HepG2 (cell line): ENCODE measurements around the gene GPD1. TPM values are rescaled to one million over a fixed set of nuclear protein-coding genes. Genes with fewer than 3 reads are reported as not detected.

Experiments
- ARNTL ChIP-seq: sonication (generic); formaldehyde crosslinking; IDR thresholded peaks from 2 replicates; pipeline ENCODE4 v1.4.0; 2020; ENCODE audit warnings: mild to moderate bottlenecking, missing genetic modification reagents
- ELF3 ChIP-seq: IDR thresholded peaks from 2 replicates; pipeline ENCODE4 v1.6.1; 2016; ENCODE audit warnings: missing genetic modification reagents, missing compliant biosample characterization
- HDAC6 ChIP-seq: fragments of 200-600 bp; sonication (generic); IDR thresholded peaks from 2 replicates; pipeline ENCODE4 v1.7.0; 2017; ENCODE audit warnings: mild to moderate bottlenecking, antibody characterized with exemption, low read length, low read depth
- HNF4G ChIP-seq, 2 experiments: sonication (generic) in 1 of 2; formaldehyde crosslinking in 1 of 2; IDR thresholded peaks; 2 replicates each; pipeline versions ENCODE4 v1.4.0 to v1.6.1; 2011 to 2020; ENCODE audit warnings: borderline replicate concordance in 2 of 2, low read depth in 2 of 2, mild to moderate bottlenecking in 2 of 2, low read length in 1 of 2, missing genetic modification reagents in 1 of 2, moderate library complexity in 1 of 2
- PRMT3 ChIP-seq: sonication (generic); formaldehyde crosslinking; IDR thresholded peaks from 2 replicates; pipeline ENCODE4 v1.8.1; 2022; ENCODE audit warnings: low read depth, mild to moderate bottlenecking, moderate library complexity, missing genetic modification reagents, borderline replicate concordance
- TARDBP ChIP-seq: sonication (generic); formaldehyde crosslinking; IDR thresholded peaks from 2 replicates; pipeline ENCODE4 v1.8.0; 2022; ENCODE audit warnings: mild to moderate bottlenecking, missing genetic modification reagents
- ZNF460 ChIP-seq: sonication (generic); formaldehyde crosslinking; IDR thresholded peaks from 2 replicates; pipeline ENCODE4 v1.5.1; 2020; ENCODE audit warnings: missing genetic modification reagents, mild to moderate bottlenecking, borderline replicate concordance
- ZNF558 ChIP-seq: sonication (generic); formaldehyde crosslinking; IDR thresholded peaks from 2 replicates; pipeline ENCODE4 v1.9.0; 2022; ENCODE audit warnings: mild to moderate bottlenecking, missing genetic modification reagents, borderline replicate concordance
- ZNF672 ChIP-seq: sonication (generic); formaldehyde crosslinking; IDR thresholded peaks from 2 replicates; pipeline ENCODE4 v1.8.1; 2022; ENCODE audit warnings: missing genetic modification reagents
- ZNF772 ChIP-seq: sonication (generic); formaldehyde crosslinking; IDR thresholded peaks from 2 replicates; pipeline ENCODE4 v1.5.0; 2020; ENCODE audit warnings: mild to moderate bottlenecking, missing genetic modification reagents
- ZSCAN9 ChIP-seq: IDR thresholded peaks from 2 replicates; pipeline ENCODE4 v1.6.1; 2016; ENCODE audit warnings: borderline replicate concordance
- polyA plus RNA-seq, 8 experiments: library from polyadenylated mRNA; depleted of rRNA in 3 of 8; stranded (reverse) in 7 of 8; unstranded in 1 of 8; fragments of >200 nt; fragmentation: Illumina TruSeq in 4 of 8; extraction: Trizol in 4 of 8; gene quantifications; 2 replicates each; pipeline versions ENCODE4 v1.2.1 to v1.2.3, GENCODE V29; 2011 to 2016; ENCODE audit warnings: low read depth in 4 of 8, missing spikeins in 1 of 8, mixed read lengths in 1 of 8; ENCODE audit not compliant: insufficient read depth in 1 of 8
- total RNA-seq, 5 experiments: library from RNA; depleted of rRNA; stranded (reverse); fragments of >200 nt; fragmentation: Illumina TruSeq; extraction: Trizol; gene quantifications; 2 replicates each; pipeline ENCODE4 v1.2.3, GENCODE V29; 2016; ENCODE audit warnings: low read depth in 1 of 5
- TF ChIP-seq, protein P1 (sequence below): sonication (generic); formaldehyde crosslinking; IDR thresholded peaks from 2 replicates; pipeline ENCODE4 v1.4.0; 2020; ENCODE audit warnings: missing genetic modification reagents
- TF ChIP-seq, protein P2 (sequence below): sonication (generic); formaldehyde crosslinking; IDR thresholded peaks from 2 replicates; pipeline ENCODE4 v1.4.0; 2020; ENCODE audit warnings: missing genetic modification reagents, mild to moderate bottlenecking, borderline replicate concordance
- TF ChIP-seq, protein P3 (sequence below): IDR thresholded peaks from 2 replicates; pipeline ENCODE4 v1.6.1; 2016; ENCODE audit warnings: low read depth, missing genetic modification reagents, missing compliant biosample characterization
- TF ChIP-seq, protein P4 (sequence below): sonication (generic); formaldehyde crosslinking; IDR thresholded peaks from 2 replicates; pipeline ENCODE4 v1.4.0; 2020; ENCODE audit warnings: missing genetic modification reagents; ENCODE audit errors: not compliant biosample characterization
- TF ChIP-seq, protein P5 (sequence below): sonication (generic); formaldehyde crosslinking; IDR thresholded peaks from 2 replicates; pipeline ENCODE4 v1.4.0; 2020; ENCODE audit warnings: missing genetic modification reagents

Gene GPD1
- total and polyA plus RNA-seq, 2 of the 13 experiments (the other 11 are each of a cell fraction or from before 2014, with no cell fraction given), result 3.7 to 30.6 TPM

DNA sequence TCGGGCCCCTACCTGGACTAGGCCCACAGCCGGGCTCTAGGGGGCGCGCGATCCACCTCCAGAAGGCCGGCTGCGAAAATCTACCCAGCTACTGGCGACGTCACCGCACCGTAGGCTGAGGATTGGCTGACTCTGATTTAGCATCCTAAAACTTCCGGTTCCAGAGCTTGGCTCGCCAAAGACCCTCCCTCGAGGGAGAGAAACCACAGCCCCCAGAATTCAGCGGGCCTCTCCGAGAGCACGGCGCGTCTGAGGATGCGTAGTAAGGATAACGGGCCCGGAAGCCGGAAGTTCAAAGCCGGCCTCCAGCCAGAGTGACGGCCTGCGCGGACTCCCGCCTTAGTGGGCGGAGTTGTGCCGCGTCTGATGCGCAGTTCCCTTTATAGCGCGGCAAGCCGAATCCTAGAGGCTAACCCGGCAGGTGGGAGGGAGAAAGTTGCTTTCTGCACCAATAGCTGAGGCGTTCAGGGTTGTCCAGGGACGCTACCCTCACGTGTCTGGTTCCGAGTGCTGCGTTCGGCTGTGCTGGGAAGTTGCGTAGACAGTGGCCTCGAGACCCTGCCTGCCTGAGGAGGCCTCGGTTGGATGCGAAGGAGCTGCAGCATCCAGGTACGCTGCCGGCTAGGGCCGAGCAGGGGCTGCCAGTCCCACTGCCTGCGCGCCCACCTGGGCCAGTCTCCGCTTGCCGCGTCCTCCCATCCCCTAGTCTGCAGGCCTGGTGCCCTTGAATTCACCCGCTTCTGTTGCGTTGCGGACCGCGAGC is 8.1 kb downstream of the GPD1 start, which contains the start of gene COX14 (continued):
- TF ChIP-seq HDAC6 (no peak), ZNF772 (CRISPR knock-in tag) (peak; percentile 81), ZNF672 (CRISPR knock-in tag) (no peak), ZNF558 (no peak), PRMT3 (CRISPR knock-in tag) (no peak), ELF3 (CRISPR knock-in tag) (0 out of 2 replicates have a peak, but pooled peaks have one; percentile 49), TARDBP (peak; percentile 90), ZNF460 (CRISPR knock-in tag) (no peak), HNF4G (IDR thresholded peaks at IDR 0.05; ENCODE audit: borderline replicate concordance, low read depth, low read length) (no peak), HNF4G (CRISPR knock-in tag; IDR thresholded peaks at IDR 0.05; ENCODE audit: borderline replicate concordance, low read depth) (peak; percentile 55; the same call in 1 of the 2 replicates), ZSCAN9 (CRISPR knock-in tag) (peak; percentile 26; the same call in 1 of the 2 replicates), ARNTL (CRISPR knock-in tag) (peak; percentile 96)
- TF ChIP-seq, protein P1, sequence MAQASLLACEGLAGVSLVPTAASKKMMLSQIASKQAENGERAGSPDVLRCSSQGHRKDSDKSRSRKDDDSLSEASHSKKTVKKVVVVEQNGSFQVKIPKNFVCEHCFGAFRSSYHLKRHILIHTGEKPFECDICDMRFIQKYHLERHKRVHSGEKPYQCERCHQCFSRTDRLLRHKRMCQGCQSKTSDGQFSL, result no peak
- TF ChIP-seq, protein P2, sequence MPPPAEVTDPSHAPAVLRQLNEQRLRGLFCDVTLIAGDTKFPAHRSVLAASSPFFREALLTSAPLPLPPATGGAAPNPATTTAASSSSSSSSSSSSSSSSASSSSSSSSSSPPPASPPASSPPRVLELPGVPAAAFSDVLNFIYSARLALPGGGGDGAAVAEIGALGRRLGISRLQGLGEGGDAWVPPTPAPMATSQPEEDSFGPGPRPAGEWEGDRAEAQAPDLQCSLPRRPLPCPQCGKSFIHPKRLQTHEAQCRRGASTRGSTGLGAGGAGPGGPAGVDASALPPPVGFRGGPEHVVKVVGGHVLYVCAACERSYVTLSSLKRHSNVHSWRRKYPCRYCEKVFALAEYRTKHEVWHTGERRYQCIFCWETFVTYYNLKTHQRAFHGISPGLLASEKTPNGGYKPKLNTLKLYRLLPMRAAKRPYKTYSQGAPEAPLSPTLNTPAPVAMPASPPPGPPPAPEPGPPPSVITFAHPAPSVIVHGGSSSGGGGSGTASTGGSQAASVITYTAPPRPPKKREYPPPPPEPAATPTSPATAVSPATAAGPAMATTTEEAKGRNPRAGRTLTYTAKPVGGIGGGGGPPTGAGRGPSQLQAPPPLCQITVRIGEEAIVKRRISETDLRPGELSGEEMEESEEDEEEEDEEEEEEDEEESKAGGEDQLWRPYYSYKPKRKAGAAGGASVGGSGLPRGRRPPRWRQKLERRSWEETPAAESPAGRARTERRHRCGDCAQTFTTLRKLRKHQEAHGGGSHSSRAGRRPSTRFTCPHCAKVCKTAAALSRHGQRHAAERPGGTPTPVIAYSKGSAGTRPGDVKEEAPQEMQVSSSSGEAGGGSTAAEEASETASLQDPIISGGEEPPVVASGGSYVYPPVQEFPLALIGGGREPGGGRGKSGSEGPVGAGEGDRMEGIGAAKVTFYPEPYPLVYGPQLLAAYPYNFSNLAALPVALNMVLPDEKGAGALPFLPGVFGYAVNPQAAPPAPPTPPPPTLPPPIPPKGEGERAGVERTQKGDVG (CRISPR knock-in tag), result peak; percentile 80; the same call in 1 of the 2 replicates
- TF ChIP-seq, protein P3, sequence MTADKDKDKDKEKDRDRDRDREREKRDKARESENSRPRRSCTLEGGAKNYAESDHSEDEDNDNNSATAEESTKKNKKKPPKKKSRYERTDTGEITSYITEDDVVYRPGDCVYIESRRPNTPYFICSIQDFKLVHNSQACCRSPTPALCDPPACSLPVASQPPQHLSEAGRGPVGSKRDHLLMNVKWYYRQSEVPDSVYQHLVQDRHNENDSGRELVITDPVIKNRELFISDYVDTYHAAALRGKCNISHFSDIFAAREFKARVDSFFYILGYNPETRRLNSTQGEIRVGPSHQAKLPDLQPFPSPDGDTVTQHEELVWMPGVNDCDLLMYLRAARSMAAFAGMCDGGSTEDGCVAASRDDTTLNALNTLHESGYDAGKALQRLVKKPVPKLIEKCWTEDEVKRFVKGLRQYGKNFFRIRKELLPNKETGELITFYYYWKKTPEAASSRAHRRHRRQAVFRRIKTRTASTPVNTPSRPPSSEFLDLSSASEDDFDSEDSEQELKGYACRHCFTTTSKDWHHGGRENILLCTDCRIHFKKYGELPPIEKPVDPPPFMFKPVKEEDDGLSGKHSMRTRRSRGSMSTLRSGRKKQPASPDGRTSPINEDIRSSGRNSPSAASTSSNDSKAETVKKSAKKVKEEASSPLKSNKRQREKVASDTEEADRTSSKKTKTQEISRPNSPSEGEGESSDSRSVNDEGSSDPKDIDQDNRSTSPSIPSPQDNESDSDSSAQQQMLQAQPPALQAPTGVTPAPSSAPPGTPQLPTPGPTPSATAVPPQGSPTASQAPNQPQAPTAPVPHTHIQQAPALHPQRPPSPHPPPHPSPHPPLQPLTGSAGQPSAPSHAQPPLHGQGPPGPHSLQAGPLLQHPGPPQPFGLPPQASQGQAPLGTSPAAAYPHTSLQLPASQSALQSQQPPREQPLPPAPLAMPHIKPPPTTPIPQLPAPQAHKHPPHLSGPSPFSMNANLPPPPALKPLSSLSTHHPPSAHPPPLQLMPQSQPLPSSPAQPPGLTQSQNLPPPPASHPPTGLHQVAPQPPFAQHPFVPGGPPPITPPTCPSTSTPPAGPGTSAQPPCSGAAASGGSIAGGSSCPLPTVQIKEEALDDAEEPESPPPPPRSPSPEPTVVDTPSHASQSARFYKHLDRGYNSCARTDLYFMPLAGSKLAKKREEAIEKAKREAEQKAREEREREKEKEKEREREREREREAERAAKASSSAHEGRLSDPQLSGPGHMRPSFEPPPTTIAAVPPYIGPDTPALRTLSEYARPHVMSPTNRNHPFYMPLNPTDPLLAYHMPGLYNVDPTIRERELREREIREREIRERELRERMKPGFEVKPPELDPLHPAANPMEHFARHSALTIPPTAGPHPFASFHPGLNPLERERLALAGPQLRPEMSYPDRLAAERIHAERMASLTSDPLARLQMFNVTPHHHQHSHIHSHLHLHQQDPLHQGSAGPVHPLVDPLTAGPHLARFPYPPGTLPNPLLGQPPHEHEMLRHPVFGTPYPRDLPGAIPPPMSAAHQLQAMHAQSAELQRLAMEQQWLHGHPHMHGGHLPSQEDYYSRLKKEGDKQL (CRISPR knock-in tag), result no peak
- TF ChIP-seq, protein P4, sequence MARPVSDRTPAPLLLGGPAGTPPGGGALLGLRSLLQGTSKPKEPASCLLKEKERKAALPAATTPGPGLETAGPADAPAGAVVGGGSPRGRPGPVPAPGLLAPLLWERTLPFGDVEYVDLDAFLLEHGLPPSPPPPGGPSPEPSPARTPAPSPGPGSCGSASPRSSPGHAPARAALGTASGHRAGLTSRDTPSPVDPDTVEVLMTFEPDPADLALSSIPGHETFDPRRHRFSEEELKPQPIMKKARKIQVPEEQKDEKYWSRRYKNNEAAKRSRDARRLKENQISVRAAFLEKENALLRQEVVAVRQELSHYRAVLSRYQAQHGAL (CRISPR knock-in tag), result no peak
- TF ChIP-seq, protein P5, sequence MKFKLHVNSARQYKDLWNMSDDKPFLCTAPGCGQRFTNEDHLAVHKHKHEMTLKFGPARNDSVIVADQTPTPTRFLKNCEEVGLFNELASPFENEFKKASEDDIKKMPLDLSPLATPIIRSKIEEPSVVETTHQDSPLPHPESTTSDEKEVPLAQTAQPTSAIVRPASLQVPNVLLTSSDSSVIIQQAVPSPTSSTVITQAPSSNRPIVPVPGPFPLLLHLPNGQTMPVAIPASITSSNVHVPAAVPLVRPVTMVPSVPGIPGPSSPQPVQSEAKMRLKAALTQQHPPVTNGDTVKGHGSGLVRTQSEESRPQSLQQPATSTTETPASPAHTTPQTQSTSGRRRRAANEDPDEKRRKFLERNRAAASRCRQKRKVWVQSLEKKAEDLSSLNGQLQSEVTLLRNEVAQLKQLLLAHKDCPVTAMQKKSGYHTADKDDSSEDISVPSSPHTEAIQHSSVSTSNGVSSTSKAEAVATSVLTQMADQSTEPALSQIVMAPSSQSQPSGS, result peak; percentile 29; the same call in 1 of the 2 replicates
